ENCODE data around the gene SRP54. TPM values are rescaled to one million over a fixed set of nuclear protein-coding genes. Genes with fewer than 3 reads are reported as not detected.
"Not testable (repeated sequence)": the region's sequence is repeated elsewhere in the genome, so short reads cannot be mapped to it uniquely, and the experiment has no call there.

SRP54 gene
- total RNA-seq (2014; rRNA removed; shearing (Covaris generic)): 45.9 and 50.4 TPM in 2 replicates

- DNase-seq (ENCODE audit: low spot score): peak; percentile 91
These were observed at the start of gene SRP54 for GRCh38 chr14:34982421-34983147. Gene SRP54, plus strand, starts transcription at chr14:34982992. Its CDS starts 13,718 bp downstream, at chr14:34996710.

GRCh38 chr14:34933301-34933700 is 49.5 kb upstream of the SRP54 start:
- DNase-seq (ENCODE audit: low spot score): no peak

- no peak for DNase-seq (ENCODE audit: low spot score)
These were observed 47.3 kb upstream of the SRP54 start for GRCh38 chr14:34935488-34935887.

- DNase-seq (ENCODE audit: low spot score): no peak
These were observed 45.4 kb upstream of the SRP54 start for GRCh38 chr14:34937442-34937841.

GRCh38 chr14:34937876-34938275 is 44.9 kb upstream of the SRP54 start:
- no peak for DNase-seq (ENCODE audit: low spot score)

GRCh38 chr14:34943506-34943905 is 39.3 kb upstream of the SRP54 start:
- DNase-seq (ENCODE audit: low spot score): no peak

GRCh38 chr14:34944744-34945143 is 38.0 kb upstream of the SRP54 start:
- no peak for DNase-seq (ENCODE audit: low spot score)

GRCh38 chr14:34946699-34947098 is 36.1 kb upstream of the SRP54 start:
- no peak for DNase-seq (ENCODE audit: low spot score)

- DNase-seq (ENCODE audit: low spot score): no peak
These were observed 31.5 kb upstream of the SRP54 start for GRCh38 chr14:34951286-34951685.

GRCh38 chr14:34956931-34957330 is 25.9 kb upstream of the SRP54 start:
- DNase-seq (ENCODE audit: low spot score): no peak

- DNase-seq (ENCODE audit: low spot score): no peak
These were observed 25.0 kb upstream of the SRP54 start for GRCh38 chr14:34957771-34958286.

GRCh38 chr14:34962106-34962505 is 20.7 kb upstream of the SRP54 start:
- DNase-seq (ENCODE audit: low spot score): not testable (repeated sequence)

- DNase-seq (ENCODE audit: low spot score): no peak
These were observed 17.6 kb upstream of the SRP54 start for GRCh38 chr14:34964977-34965764.

- no peak for DNase-seq (ENCODE audit: low spot score)
These were observed 16.9 kb upstream of the SRP54 start for GRCh38 chr14:34965912-34966311.

GRCh38 chr14:34966413-34966812 is 16.4 kb upstream of the SRP54 start:
- no peak for DNase-seq (ENCODE audit: low spot score)

- no peak for DNase-seq (ENCODE audit: low spot score)
These were observed 12.1 kb upstream of the SRP54 start for GRCh38 chr14:34970665-34971064.

- no peak for DNase-seq (ENCODE audit: low spot score)
These were observed 11.4 kb upstream of the SRP54 start for GRCh38 chr14:34971381-34971780.

GRCh38 chr14:34971801-34972200 is 11.0 kb upstream of the SRP54 start:
- DNase-seq (ENCODE audit: low spot score): no peak

- no peak for DNase-seq (ENCODE audit: low spot score)
These were observed 4.3 kb upstream of the SRP54 start for GRCh38 chr14:34978444-34978843.

GRCh38 chr14:34980337-34980900 is 2.4 kb upstream of the SRP54 start:
- no peak for DNase-seq (ENCODE audit: low spot score)

- no peak for DNase-seq (ENCODE audit: low spot score)
These were observed 910 bp upstream of the SRP54 start for GRCh38 chr14:34981743-34982420.

All from A172 (cell line).